HG02588 (cell line): ENCODE data around the gene PFKL.
"Not testable (repeated sequence)": the region's sequence is repeated elsewhere in the genome, so short reads cannot be mapped to it uniquely, and the experiment has no call there.

Experiments
- ATAC-seq: cut with Tn5 transposase; IDR thresholded peaks from one replicate; pipeline ENCODE4 v1.9.1; 2021; ENCODE audit warnings: mild to moderate bottlenecking, moderate library complexity; ENCODE audit not compliant: unreplicated experiment

PFKL gene

GRCh38 chr21:44337941-44338895, 38.4 kb downstream of the PFKL start:
- no peak for ATAC-seq

GRCh38 chr21:44338971-44339910, 39.4 kb downstream of the PFKL start, which contains the start of gene CFAP410:
Gene CFAP410 (minus strand): TSS chr21:44339390. CDS start chr21:44339194, 196 bp downstream.
- peak; percentile 90 for ATAC-seq

GRCh38 chr21:44341726-44342458, 42.0 kb downstream of the PFKL start:
- not testable (repeated sequence) for ATAC-seq

- ATAC-seq = not testable (repeated sequence)
These were observed 43.1 kb downstream of the PFKL start for GRCh38 chr21:44342981-44343380.

GRCh38 chr21:44344541-44345183, 44.8 kb downstream of the PFKL start:
- ATAC-seq = no peak

GRCh38 chr21:44345495-44345894, 45.6 kb downstream of the PFKL start:
- ATAC-seq = no peak

GRCh38 chr21:44347911-44348451, 48.1 kb downstream of the PFKL start:
- ATAC-seq = no peak

- ATAC-seq = no peak
These were observed 49.0 kb downstream of the PFKL start for GRCh38 chr21:44348861-44349260.

- ATAC-seq = no peak
These were observed 49.6 kb downstream of the PFKL start for GRCh38 chr21:44349416-44349846.

- ATAC-seq = no peak
These were observed 50.3 kb downstream of the PFKL start for GRCh38 chr21:44349847-44350772.

GRCh38 chr21:44350773-44351481, 51.1 kb downstream of the PFKL start:
- ATAC-seq = no peak

GRCh38 chr21:44351535-44352252, 51.8 kb downstream of the PFKL start:
- ATAC-seq = no peak

- ATAC-seq = no peak
These were observed 52.5 kb downstream of the PFKL start for GRCh38 chr21:44352253-44352860.

- ATAC-seq = no peak
These were observed 53.5 kb downstream of the PFKL start, which contains the start of gene TRPM2 for GRCh38 chr21:44353191-44353970. Gene TRPM2 (plus strand): TSS chr21:44353621. CDS start chr21:44353701, 80 bp downstream.

GRCh38 chr21:44354001-44354405, 54.1 kb downstream of the PFKL start:
- no peak for ATAC-seq
